ENCODE measurements around the gene SLC35G2. TPM values are rescaled to one million over a fixed set of nuclear protein-coding genes. Genes with fewer than 3 reads are reported as not detected.
"Not testable (repeated sequence)": the region's sequence is repeated elsewhere in the genome, so short reads cannot be mapped to it uniquely, and the experiment has no call there.

Gene SLC35G2
- total RNA-seq, 1 experiment from 2014 or later: 42.3 TPM

- no peak for DNase-seq (ENCODE audit: low read depth)
Measured at GRCh38 chr3:136885357-136886213, 66.7 kb downstream of the SLC35G2 start.

- DNase-seq (ENCODE audit: low read depth): no peak
Measured at GRCh38 chr3:136889947-136890346, 71.0 kb downstream of the SLC35G2 start.

- no peak for DNase-seq (ENCODE audit: low read depth)
Measured at GRCh38 chr3:136891934-136892855, 73.3 kb downstream of the SLC35G2 start.

GRCh38 chr3:136893848-136894443 lies 75.0 kb downstream of the SLC35G2 start:
- no peak for DNase-seq (ENCODE audit: low read depth)

GRCh38 chr3:136897171-136897570 lies 78.2 kb downstream of the SLC35G2 start:
- not testable (repeated sequence) for DNase-seq (ENCODE audit: low read depth)

- DNase-seq (ENCODE audit: low read depth): no peak
Measured at GRCh38 chr3:136898549-136898948, 79.6 kb downstream of the SLC35G2 start.

- no peak for DNase-seq (ENCODE audit: low read depth)
Measured at GRCh38 chr3:136898954-136899353, 80.0 kb downstream of the SLC35G2 start.

GRCh38 chr3:136899622-136900158 lies 80.8 kb downstream of the SLC35G2 start:
- no peak for DNase-seq (ENCODE audit: low read depth)

GRCh38 chr3:136900694-136901093 lies 81.8 kb downstream of the SLC35G2 start:
- not testable (repeated sequence) for DNase-seq (ENCODE audit: low read depth)

GRCh38 chr3:136901391-136901790 lies 82.5 kb downstream of the SLC35G2 start:
- DNase-seq (ENCODE audit: low read depth): no peak

- DNase-seq (ENCODE audit: low read depth): not testable (repeated sequence)
Measured at GRCh38 chr3:136902530-136902929, 83.6 kb downstream of the SLC35G2 start.

- DNase-seq (ENCODE audit: low read depth): no peak
Measured at GRCh38 chr3:136903899-136904298, 85.0 kb downstream of the SLC35G2 start.

GRCh38 chr3:136904746-136905145 lies 85.8 kb downstream of the SLC35G2 start:
- DNase-seq (ENCODE audit: low read depth): no peak

Other genes with a start within 250 kb of the SLC35G2 start
- gene STAG1, start 66.7 kb upstream of the SLC35G2 start, total RNA-seq (2014; rRNA removed; shearing (Covaris generic)): 34.2 and 35.9 TPM in 2 replicates
- 35.5 and 42.6 TPM in 2 replicates for gene NCK1, start 43.1 kb downstream of the SLC35G2 start, total RNA-seq (2014; rRNA removed; shearing (Covaris generic))
- 1.1 TPM in 2 replicates for gene IL20RB, start 138.9 kb downstream of the SLC35G2 start, total RNA-seq (2014; rRNA removed; shearing (Covaris generic))